ENCODE measurements around the gene MRPL20.

DNA sequence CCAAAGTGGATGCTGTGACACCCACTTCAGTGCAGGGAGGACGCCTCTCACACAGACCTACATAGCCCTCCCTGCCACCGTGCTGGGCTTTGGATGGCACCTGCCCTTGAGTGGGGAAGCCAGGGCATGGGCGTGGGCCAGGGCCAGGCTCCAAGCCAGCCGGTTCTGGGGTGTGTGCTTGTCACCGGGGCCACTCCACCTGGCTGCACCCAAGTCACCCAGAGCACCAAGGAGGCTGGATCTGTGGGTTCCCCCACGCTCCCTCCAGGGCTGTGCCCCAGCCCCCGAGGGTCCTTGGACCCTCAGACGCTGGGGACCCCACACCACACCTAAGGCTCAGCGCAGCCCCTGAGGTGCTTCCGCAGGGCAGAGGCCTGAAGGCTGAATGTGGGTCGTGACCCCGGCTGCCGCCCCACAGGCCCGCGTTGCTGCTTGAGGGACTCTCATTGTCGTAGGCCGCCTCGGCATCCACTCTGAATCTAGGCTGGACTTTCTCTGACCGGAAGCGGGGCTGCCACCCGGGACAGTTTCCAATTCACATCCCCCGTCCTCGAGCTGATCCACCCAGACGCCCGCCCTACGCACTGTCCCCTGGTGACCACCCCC is 50.2 kb downstream of the MRPL20 start:
- TF ChIP-seq EZH2phosphoT487 (IDR thresholded peaks at IDR 0.05; ENCODE audit: borderline replicate concordance, low read length), result no peak
- TF ChIP-seq, protein P1, sequence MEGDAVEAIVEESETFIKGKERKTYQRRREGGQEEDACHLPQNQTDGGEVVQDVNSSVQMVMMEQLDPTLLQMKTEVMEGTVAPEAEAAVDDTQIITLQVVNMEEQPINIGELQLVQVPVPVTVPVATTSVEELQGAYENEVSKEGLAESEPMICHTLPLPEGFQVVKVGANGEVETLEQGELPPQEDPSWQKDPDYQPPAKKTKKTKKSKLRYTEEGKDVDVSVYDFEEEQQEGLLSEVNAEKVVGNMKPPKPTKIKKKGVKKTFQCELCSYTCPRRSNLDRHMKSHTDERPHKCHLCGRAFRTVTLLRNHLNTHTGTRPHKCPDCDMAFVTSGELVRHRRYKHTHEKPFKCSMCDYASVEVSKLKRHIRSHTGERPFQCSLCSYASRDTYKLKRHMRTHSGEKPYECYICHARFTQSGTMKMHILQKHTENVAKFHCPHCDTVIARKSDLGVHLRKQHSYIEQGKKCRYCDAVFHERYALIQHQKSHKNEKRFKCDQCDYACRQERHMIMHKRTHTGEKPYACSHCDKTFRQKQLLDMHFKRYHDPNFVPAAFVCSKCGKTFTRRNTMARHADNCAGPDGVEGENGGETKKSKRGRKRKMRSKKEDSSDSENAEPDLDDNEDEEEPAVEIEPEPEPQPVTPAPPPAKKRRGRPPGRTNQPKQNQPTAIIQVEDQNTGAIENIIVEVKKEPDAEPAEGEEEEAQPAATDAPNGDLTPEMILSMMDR (IDR thresholded peaks at IDR 0.05; ENCODE audit: low read depth, low read length, poor library complexity, severe bottlenecking), result no peak
